GM19438 (cell line): ENCODE results near the gene XAB2.

Source experiments
- ATAC-seq: cut with Tn5 transposase; IDR thresholded peaks from one replicate; pipeline ENCODE4 v1.9.1; 2021; ENCODE audit warnings: low read depth; ENCODE audit not compliant: unreplicated experiment

XAB2 gene

GRCh38 chr19:7636317-7636690 is 7.0 kb upstream of the XAB2 start:
- ATAC-seq: no peak

GRCh38 chr19:7635670-7636069 is 6.3 kb upstream of the XAB2 start:
- no peak for ATAC-seq

GRCh38 chr19:7633698-7634097 is 4.4 kb upstream of the XAB2 start, which contains the start of gene PCP2:
Gene PCP2 (minus strand): TSS chr19:7633719. CDS start chr19:7633457, 262 bp downstream.
- ATAC-seq: no peak

- ATAC-seq: no peak
Measured at GRCh38 chr19:7632340-7633203, 3.2 kb upstream of the XAB2 start.

GRCh38 chr19:7631577-7631976 is 2.2 kb upstream of the XAB2 start:
- no peak for ATAC-seq

GRCh38 chr19:7628589-7629311 is 595 bp downstream of the XAB2 start:
- no peak for ATAC-seq

GRCh38 chr19:7627166-7627565 is 2.2 kb downstream of the XAB2 start:
- ATAC-seq: no peak

- ATAC-seq: no peak
Measured at GRCh38 chr19:7625763-7626372, 3.5 kb downstream of the XAB2 start.

- ATAC-seq: no peak
Measured at GRCh38 chr19:7624810-7625209, 4.5 kb downstream of the XAB2 start.

GRCh38 chr19:7623725-7624603 is 5.4 kb downstream of the XAB2 start:
- no peak for ATAC-seq

GRCh38 chr19:7622933-7623685 is 6.2 kb downstream of the XAB2 start:
- no peak for ATAC-seq

GRCh38 chr19:7620442-7621412 is 8.6 kb downstream of the XAB2 start:
- ATAC-seq: no peak

- no peak for ATAC-seq
Measured at GRCh38 chr19:7619671-7620441, 9.5 kb downstream of the XAB2 start.

GRCh38 chr19:7618771-7619510 is 10.4 kb downstream of the XAB2 start:
- ATAC-seq: no peak

- ATAC-seq: no peak
Measured at GRCh38 chr19:7618348-7618747, 11.0 kb downstream of the XAB2 start.

- ATAC-seq: no peak
Measured at GRCh38 chr19:7617735-7618134, 11.6 kb downstream of the XAB2 start.

GRCh38 chr19:7617172-7617571 is 12.2 kb downstream of the XAB2 start:
- ATAC-seq: no peak
